HCT116 (cell line): ENCODE measurements around the gene NOTCH1. TPM values are rescaled to one million over a fixed set of nuclear protein-coding genes. Genes with fewer than 3 reads are reported as not detected.

Experiments
- ATAC-seq: fragments of 200-7000 bp; cut with Tn5 transposase; 2 replicates; pipeline ENCODE4 v1.9.1; 2020; ENCODE audit warnings: mild to moderate bottlenecking, moderate library complexity
- BruUV-seq: library from RNA; stranded (reverse); fragments of 400-500 nt; replicated peaks from 2 replicates; lab custom pipeline; 2021; lab: Mats Ljungman, UMichigan
- CTCF ChIA-PET: fragments of 300-600 bp; sonication (Branson Sonifier 250); formaldehyde crosslinking; loops from one replicate; lab custom pipeline; 2021; ENCODE audit warnings: antibody characterized with exemption; lab: Charles Lee
- POLR2A ChIA-PET: fragments of 300-600, 350-600 bp; sonication (Branson Sonifier 250); formaldehyde crosslinking; loops from one replicate; lab custom pipeline; 2021; ENCODE audit warnings: antibody characterized with exemption; lab: Charles Lee
- RAD21 ChIA-PET, 2 experiments: fragments of 300-600 bp; sonication (Branson Sonifier 250); formaldehyde crosslinking; loops; one replicate each; lab custom pipeline; 2023; ENCODE audit warnings: low total read pairs in 2 of 2; ENCODE audit not compliant: uncharacterized antibody in 2 of 2, unreplicated experiment in 2 of 2, low non-redundant PET in 1 of 2; lab: Charles Lee
- DNase-seq: peaks from one replicate; pipeline ENCODE4 v3.0.0-alpha.2; 2010; ENCODE audit warnings: low read depth, low spot score
- H2AFZ ChIP-seq: fragments of 200-600 bp; shearing (Covaris generic), sonication (generic); 2 replicates; pipeline ENCODE4 v1.6.1; 2017; ENCODE audit warnings: low read depth, mixed run types, mixed read lengths, antibody characterized with exemption, low read length; ENCODE audit not compliant: poor library complexity, severe bottlenecking
- H3K27ac ChIP-seq: 2 replicates; pipeline ENCODE4 v1.5.1; 2012; ENCODE audit warnings: low read depth, low read length
- H3K27me3 ChIP-seq: fragments of 200-600 bp; sonication (generic); 2 replicates; pipeline ENCODE4 v1.6.1; 2016; ENCODE audit warnings: mixed run types, low read length, mixed read lengths; ENCODE audit not compliant: insufficient read depth
- H3K36me3 ChIP-seq, 2 experiments: fragments of 200-500 bp in 1 of 2; fragments of 200-600 bp in 1 of 2; sonication (Bioruptor generic) in 1 of 2; sonication (generic) in 1 of 2; 2 replicates each; pipeline versions ENCODE4 v1.5.1 to v1.6.1; 2014 to 2016; ENCODE audit warnings: low read length in 2 of 2, inconsistent platforms in 1 of 2, mixed read lengths in 1 of 2, mixed run types in 1 of 2; ENCODE audit not compliant: insufficient read depth in 2 of 2, control insufficient read depth in 1 of 2
- H3K4me1 ChIP-seq, 2 experiments: fragments of 200-600 bp in 1 of 2; sonication (generic) in 1 of 2; 2 replicates each; pipeline versions ENCODE4 v1.5.1 to v1.6.1; 2012 to 2017; ENCODE audit warnings: low read length in 2 of 2, inconsistent platforms in 1 of 2, mild to moderate bottlenecking in 1 of 2, mixed read lengths in 1 of 2, mixed run types in 1 of 2, moderate library complexity in 1 of 2; ENCODE audit not compliant: insufficient read depth in 2 of 2, control insufficient read depth in 1 of 2
- H3K4me2 ChIP-seq: fragments of 200-600 bp; sonication (generic); 2 replicates; pipeline ENCODE4 v1.6.1; 2017; ENCODE audit warnings: mixed run types, low read length, mixed read lengths
- H3K4me3 ChIP-seq, 2 experiments: fragments of 200-600 bp in 1 of 2; sonication (generic) in 1 of 2; replicated peaks in 1 of 2; 2 replicates each; pipeline ENCODE4 v1.5.1; 2011 to 2016; ENCODE audit warnings: low read length in 2 of 2, control low read depth in 1 of 2, low read depth in 1 of 2, mild to moderate bottlenecking in 1 of 2, mixed read lengths in 1 of 2, mixed run types in 1 of 2
- H3K79me2 ChIP-seq: fragments of 200-600 bp; sonication (generic); 2 replicates; pipeline ENCODE4 v1.6.1; 2017; ENCODE audit warnings: mild to moderate bottlenecking, mixed run types, low read length, moderate library complexity, mixed read lengths; ENCODE audit not compliant: insufficient read depth
- H3K9ac ChIP-seq: fragments of 200-600 bp; sonication (generic); 2 replicates; pipeline ENCODE4 v1.6.1; 2016; ENCODE audit warnings: low read length, mixed read lengths
- H3K9me2 ChIP-seq: fragments of 200-600 bp; sonication (generic), shearing (Covaris generic); 2 replicates; pipeline ENCODE4 v1.6.1; 2017; ENCODE audit warnings: mixed run types, mild to moderate bottlenecking, moderate library complexity; ENCODE audit not compliant: insufficient read depth
- H3K9me3 ChIP-seq, 2 experiments: fragments of 200-500 bp in 1 of 2; fragments of 200-600 bp in 1 of 2; sonication (Bioruptor generic) in 1 of 2; sonication (generic) in 1 of 2; 2 replicates each; pipeline ENCODE4 v1.6.1; 2014 to 2017; ENCODE audit warnings: low read length in 2 of 2, mixed read lengths in 2 of 2, inconsistent platforms in 1 of 2, low read depth in 1 of 2, mild to moderate bottlenecking in 1 of 2, mixed run types in 1 of 2, moderate library complexity in 1 of 2; ENCODE audit not compliant: control insufficient read depth in 1 of 2, insufficient read depth in 1 of 2
- H4K20me1 ChIP-seq: fragments of 200-600 bp; sonication (generic), shearing (Covaris generic); 2 replicates; pipeline ENCODE4 v1.6.1; 2017; ENCODE audit warnings: mixed run types, mild to moderate bottlenecking, moderate library complexity; ENCODE audit not compliant: insufficient read depth
- CBX3 ChIP-seq: IDR thresholded peaks from 2 replicates; pipeline ENCODE4 v1.6.1; 2012; ENCODE audit warnings: low read depth
- EGR1 ChIP-seq: IDR thresholded peaks from 2 replicates; pipeline ENCODE4 v1.6.1; 2012; ENCODE audit warnings: low read depth
- ELF1 ChIP-seq: IDR thresholded peaks from 2 replicates; pipeline ENCODE4 v1.6.1; 2012; ENCODE audit warnings: low read depth, borderline replicate concordance
- EZH2 ChIP-seq: fragments of 200-600 bp; sonication (generic); IDR thresholded peaks from 2 replicates; pipeline ENCODE4 v1.6.1; 2017; ENCODE audit warnings: antibody characterized with exemption, mixed run types
- EZH2phosphoT487 ChIP-seq: fragments of 200-600 bp; IDR thresholded peaks from 2 replicates; pipeline ENCODE4 v1.6.1; 2018; ENCODE audit warnings: antibody characterized with exemption, borderline replicate concordance
- FOSL1 ChIP-seq: IDR thresholded peaks from 2 replicates; pipeline ENCODE4 v1.6.1; 2012; ENCODE audit warnings: low read depth
- JUND ChIP-seq: IDR thresholded peaks from 2 replicates; pipeline ENCODE4 v1.6.1; 2012
- POLR2A ChIP-seq: IDR thresholded peaks from 2 replicates; pipeline ENCODE4 v1.7.0; 2011; ENCODE audit warnings: borderline replicate concordance; ENCODE audit not compliant: insufficient read depth, insufficient read length; ENCODE audit errors: extremely low read depth
- RAD21 ChIP-seq: IDR thresholded peaks from 2 replicates; pipeline ENCODE4 v1.6.1; 2012; ENCODE audit warnings: low read depth, mild to moderate bottlenecking
- SIN3A ChIP-seq: IDR thresholded peaks from 2 replicates; pipeline ENCODE4 v1.6.1; 2012; ENCODE audit warnings: low read depth
- SP1 ChIP-seq: IDR thresholded peaks from 2 replicates; pipeline ENCODE4 v1.6.1; 2012; ENCODE audit warnings: low read depth
- TCF7L2 ChIP-seq: IDR thresholded peaks from 2 replicates; pipeline ENCODE4 v1.7.0; 2011; ENCODE audit warnings: borderline replicate concordance, inconsistent platforms; ENCODE audit not compliant: insufficient read depth, insufficient read length; ENCODE audit errors: extremely low read depth
- YY1 ChIP-seq: IDR thresholded peaks from 2 replicates; pipeline ENCODE4 v1.6.1; 2011; ENCODE audit warnings: low read length, low read depth, moderate library complexity, mild to moderate bottlenecking; ENCODE audit not compliant: insufficient replicate concordance; ENCODE audit errors: extremely low read depth
- ZFX ChIP-seq: fragments of 450-650 bp; IDR thresholded peaks from 2 replicates; pipeline ENCODE4 v1.6.1; 2017
- intact Hi-C: fragments of 100-400 bp; cut with micrococcal nuclease; formaldehyde crosslinking; loops from 2 replicates; pipeline ENCODE4 v1.10.0; 2022
- total RNA-seq: library from RNA; stranded (reverse); gene quantifications from one replicate; pipeline ENCODE4 v1.2.1, GENCODE V29; 2021; ENCODE audit not compliant: unreplicated experiment
- TF ChIP-seq, protein P1 (sequence below): IDR thresholded peaks from 2 replicates; pipeline ENCODE4 v1.6.1; 2012
- TF ChIP-seq, protein P2 (sequence below): IDR thresholded peaks from 2 replicates; pipeline ENCODE4 v1.6.1; 2012

Gene NOTCH1
- total RNA-seq, 1 experiment from 2014 or later: 36.2 TPM

DNA sequence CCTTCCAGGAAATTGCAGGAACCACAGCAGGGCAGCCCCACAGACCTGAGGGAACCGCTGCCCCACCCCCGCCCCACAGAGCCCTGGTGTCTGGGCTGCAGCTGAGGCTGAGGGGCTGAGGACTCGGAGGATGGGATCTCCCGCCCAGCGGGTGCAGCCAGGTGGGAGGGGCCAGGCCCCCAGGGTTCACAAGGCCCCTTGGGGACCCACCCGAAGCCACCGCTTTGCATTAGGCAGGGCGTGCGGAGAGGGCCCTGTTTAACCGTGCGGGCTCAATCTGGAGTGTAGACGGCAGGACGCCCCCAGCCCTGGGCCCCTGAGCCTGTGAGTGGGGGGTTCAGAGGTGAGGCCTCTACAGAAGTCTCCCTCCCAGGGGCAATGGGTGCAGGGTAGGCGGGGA is 10.8 kb downstream of the NOTCH1 start:
- POLR2A ChIA-PET: no interaction called here
- no peak overlapping the region for H3K4me2 ChIP-seq

DNA sequence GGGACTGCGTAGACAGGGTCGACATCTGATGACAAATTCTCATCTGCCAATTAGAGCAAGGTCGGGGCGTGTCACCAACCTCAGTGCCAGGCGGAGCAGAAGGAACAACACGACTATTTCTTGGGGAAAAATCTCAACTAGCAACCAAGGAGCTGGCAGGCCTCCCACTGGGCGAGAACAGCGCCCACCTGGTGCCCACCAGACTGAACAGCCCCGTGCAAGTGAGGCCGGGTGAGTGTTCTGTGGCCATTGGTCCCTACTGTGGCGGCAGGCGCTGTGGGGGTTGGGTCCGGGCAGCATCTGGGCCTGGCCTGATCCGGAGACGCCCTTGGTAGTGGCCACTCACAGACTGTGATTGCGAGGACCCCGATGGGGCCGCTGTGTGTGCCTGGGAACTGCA is 11.5 kb downstream of the NOTCH1 start:
- no peak overlapping the region for H3K4me2 ChIP-seq
- no peaks in the 10 kb centered on the region for H3K27me3 ChIP-seq
- TF ChIP-seq JUND (no peak), POLR2A (no peak), EGR1 (no peak), SIN3A (no peak), ZFX (no peak), TCF7L2 (no peak), EZH2phosphoT487 (no peak), YY1 (no peak), EZH2 (no peak), ELF1 (no peak), CBX3 (no peak), FOSL1 (no peak), RAD21 (no peak), SP1 (no peak)
- TF ChIP-seq, protein P1, sequence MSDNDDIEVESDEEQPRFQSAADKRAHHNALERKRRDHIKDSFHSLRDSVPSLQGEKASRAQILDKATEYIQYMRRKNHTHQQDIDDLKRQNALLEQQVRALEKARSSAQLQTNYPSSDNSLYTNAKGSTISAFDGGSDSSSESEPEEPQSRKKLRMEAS: no peak
- TF ChIP-seq, protein P2, sequence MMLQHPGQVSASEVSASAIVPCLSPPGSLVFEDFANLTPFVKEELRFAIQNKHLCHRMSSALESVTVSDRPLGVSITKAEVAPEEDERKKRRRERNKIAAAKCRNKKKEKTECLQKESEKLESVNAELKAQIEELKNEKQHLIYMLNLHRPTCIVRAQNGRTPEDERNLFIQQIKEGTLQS: no peak
- no peaks in the 10 kb centered on the region for H4K20me1 ChIP-seq
- ATAC-seq (no peak), DNase-seq (no peak)
- ChIA-PET CTCF (no interaction called here), POLR2A (no interaction called here), RAD21 (no interaction called here)
- H3K4me3 ChIP-seq: no peak overlapping the region
- no peaks in the 10 kb centered on the region for H3K9me3 ChIP-seq
- intact Hi-C loops: no loop called here
- H3K27ac ChIP-seq: no peak overlapping the region; the same call in 1 of the 2 replicates
- no peaks in the 10 kb centered on the region for H3K9me2 ChIP-seq
- no peak overlapping the region for H3K9ac ChIP-seq
- no TSS peak for BruUV-seq
- H3K4me1 ChIP-seq: peaks cover 18 to 47% of the 10 kb centered on the region in 2 experiments
- peaks cover 0 to 2% of the 10 kb centered on the region in 2 experiments; a peak in 2 of 4 replicates for H3K36me3 ChIP-seq
- H2AFZ ChIP-seq: no peak overlapping the region
- H3K79me2 ChIP-seq: peaks cover 47% of the 10 kb centered on the region

More for the DNA sequence above, 10.8 kb downstream of the NOTCH1 start:
- BruUV-seq: no TSS peak
- peaks cover 24 to 51% of the 10 kb centered on the region in 2 experiments for H3K4me1 ChIP-seq
- H3K36me3 ChIP-seq: peaks cover 0 to 2% of the 10 kb centered on the region in 2 experiments; a peak in 2 of 4 replicates
- no peak overlapping the region for H3K27ac ChIP-seq
- H3K4me3 ChIP-seq: no peak overlapping the region
- ATAC-seq (no peak), DNase-seq (no peak)
- TF ChIP-seq, protein P2: no peak
- H4K20me1 ChIP-seq: no peaks in the 10 kb centered on the region
- no peak overlapping the region for H2AFZ ChIP-seq
- no peaks in the 10 kb centered on the region for H3K9me3 ChIP-seq
- no peak overlapping the region for H3K9ac ChIP-seq
- no peaks in the 10 kb centered on the region for H3K9me2 ChIP-seq
- no peaks in the 10 kb centered on the region for H3K27me3 ChIP-seq
- intact Hi-C loops: loop anchor here (5.0 kb wide), 1 partner anchor 48 kb away; no protein-coding TSS in a partner anchor
- peaks cover 48% of the 10 kb centered on the region for H3K79me2 ChIP-seq
- RAD21 ChIA-PET: no interaction called here
- CTCF ChIA-PET: no interaction called here
